HEK293 (cell line): ENCODE results near the gene KCNB1.

Experiments
- HOXC10 ChIP-seq: sonication (generic); formaldehyde crosslinking; IDR thresholded peaks from 2 replicates; pipeline ENCODE4 v1.8.1; 2023; ENCODE audit warnings: mild to moderate bottlenecking, missing genetic modification reagents
- RBAK ChIP-seq: fragments of 450-650 bp; formaldehyde crosslinking; IDR thresholded peaks from 2 replicates; pipeline ENCODE4 v1.5.1; 2016; ENCODE audit warnings: missing biosample characterization, missing genetic modification characterization
- REST ChIP-seq: fragments of 450-650 bp; formaldehyde crosslinking; IDR thresholded peaks from 2 replicates; pipeline ENCODE4 v1.5.1; 2016; ENCODE audit warnings: missing biosample characterization, missing genetic modification characterization
- SCRT1 ChIP-seq: fragments of 450-650 bp; formaldehyde crosslinking; IDR thresholded peaks from 2 replicates; pipeline ENCODE4 v1.5.1; 2016; ENCODE audit warnings: missing biosample characterization, missing genetic modification characterization, borderline replicate concordance
- YY1 ChIP-seq: fragments of 450-650 bp; formaldehyde crosslinking; IDR thresholded peaks from 2 replicates; pipeline ENCODE4 v1.5.1; 2018; ENCODE audit warnings: missing biosample characterization, missing genetic modification characterization
- ZBTB20 ChIP-seq: fragments of 450-650 bp; formaldehyde crosslinking; IDR thresholded peaks from 2 replicates; pipeline ENCODE4 v1.5.1; 2016; ENCODE audit warnings: missing biosample characterization, missing genetic modification characterization
- ZBTB7A ChIP-seq: fragments of 450-650 bp; formaldehyde crosslinking; IDR thresholded peaks from 2 replicates; pipeline ENCODE4 v1.5.1; 2016; ENCODE audit warnings: low read depth, missing biosample characterization, missing genetic modification characterization
- ZNF324 ChIP-seq: fragments of 450-650 bp; formaldehyde crosslinking; IDR thresholded peaks from 2 replicates; pipeline ENCODE4 v1.5.1; 2016; ENCODE audit warnings: missing biosample characterization, missing genetic modification characterization
- ZNF416 ChIP-seq: fragments of 450-650 bp; formaldehyde crosslinking; IDR thresholded peaks from 2 replicates; pipeline ENCODE4 v1.5.1; 2016; ENCODE audit warnings: missing biosample characterization, missing genetic modification characterization
- TF ChIP-seq, protein P1 (sequence below): fragments of 450-650 bp; formaldehyde crosslinking; IDR thresholded peaks from 2 replicates; pipeline ENCODE4 v1.5.1; 2016; ENCODE audit warnings: missing biosample characterization, missing genetic modification characterization

DNA sequence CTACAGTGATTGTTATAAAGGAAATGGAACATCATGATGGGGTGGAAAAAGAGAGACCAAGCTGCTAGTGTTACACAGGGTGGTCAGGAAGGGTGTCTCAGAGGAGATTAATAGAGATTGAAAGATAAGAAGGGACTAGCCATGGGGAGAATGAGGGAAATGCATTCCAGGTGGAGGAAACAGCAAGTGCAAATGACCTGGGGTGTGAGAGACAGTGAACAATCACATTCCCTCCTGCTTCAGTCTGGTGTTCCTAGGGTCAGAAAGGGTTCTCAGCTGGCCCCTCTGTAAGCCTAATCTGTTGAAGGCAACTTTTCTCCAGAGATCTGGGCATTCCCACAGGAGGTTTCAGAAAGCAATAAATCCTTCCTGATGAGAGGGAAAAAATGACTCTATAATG, 3.6 kb upstream of the KCNB1 start:
- TF ChIP-seq, protein P1, sequence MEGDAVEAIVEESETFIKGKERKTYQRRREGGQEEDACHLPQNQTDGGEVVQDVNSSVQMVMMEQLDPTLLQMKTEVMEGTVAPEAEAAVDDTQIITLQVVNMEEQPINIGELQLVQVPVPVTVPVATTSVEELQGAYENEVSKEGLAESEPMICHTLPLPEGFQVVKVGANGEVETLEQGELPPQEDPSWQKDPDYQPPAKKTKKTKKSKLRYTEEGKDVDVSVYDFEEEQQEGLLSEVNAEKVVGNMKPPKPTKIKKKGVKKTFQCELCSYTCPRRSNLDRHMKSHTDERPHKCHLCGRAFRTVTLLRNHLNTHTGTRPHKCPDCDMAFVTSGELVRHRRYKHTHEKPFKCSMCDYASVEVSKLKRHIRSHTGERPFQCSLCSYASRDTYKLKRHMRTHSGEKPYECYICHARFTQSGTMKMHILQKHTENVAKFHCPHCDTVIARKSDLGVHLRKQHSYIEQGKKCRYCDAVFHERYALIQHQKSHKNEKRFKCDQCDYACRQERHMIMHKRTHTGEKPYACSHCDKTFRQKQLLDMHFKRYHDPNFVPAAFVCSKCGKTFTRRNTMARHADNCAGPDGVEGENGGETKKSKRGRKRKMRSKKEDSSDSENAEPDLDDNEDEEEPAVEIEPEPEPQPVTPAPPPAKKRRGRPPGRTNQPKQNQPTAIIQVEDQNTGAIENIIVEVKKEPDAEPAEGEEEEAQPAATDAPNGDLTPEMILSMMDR, result no peak
- no peak for TF ChIP-seq HOXC10
- TF ChIP-seq RBAK (tag by site-specific recombination), result no peak
- no peak for TF ChIP-seq SCRT1
- no peak for TF ChIP-seq ZBTB7A (tag by site-specific recombination)
- TF ChIP-seq ZBTB20 (tag by site-specific recombination), result no peak
- TF ChIP-seq ZNF416 (tag by site-specific recombination), result no peak
- no peak for TF ChIP-seq YY1 (tag by site-specific recombination)
- TF ChIP-seq ZNF324 (tag by site-specific recombination), result no peak
- TF ChIP-seq REST (tag by site-specific recombination), result no peak
